T-helper 17 cell (primary cell): Measurements from ENCODE around the gene R3HDM4. TPM values are rescaled to one million over a fixed set of nuclear protein-coding genes. Genes with fewer than 3 reads are reported as not detected.

Experiments used
- ATAC-seq: fragments of 150-1000 bp; cut with Tn5 transposase; 2 replicates; pipeline ENCODE4 v1.10.0; 2021; ENCODE audit warnings: mild to moderate bottlenecking, moderate library complexity
- DNase-seq, 3 donors: peaks; one replicate each; pipeline versions ENCODE4 v3.0.0 to v3.0.0-alpha.2; 2020 to 2021
- H3K9me3 ChIP-seq: one replicate; pipeline ENCODE4 v1.7.0; 2013; ENCODE audit warnings: low read length, mild to moderate bottlenecking; ENCODE audit not compliant: control insufficient read depth, poor library complexity, severe bottlenecking
- H3K27ac Mint-ChIP-seq: one replicate; pipeline ENCODE4 v1.8.0; 2022; ENCODE audit warnings: mild to moderate bottlenecking, moderate library complexity, mixed read lengths
- H3K27me3 Mint-ChIP-seq: one replicate; pipeline ENCODE4 v1.8.0; 2022; ENCODE audit warnings: mixed read lengths
- H3K36me3 Mint-ChIP-seq: one replicate; pipeline ENCODE4 v1.8.0; 2022; ENCODE audit warnings: low read depth, mixed read lengths
- H3K4me1 Mint-ChIP-seq: one replicate; pipeline ENCODE4 v1.8.0; 2022; ENCODE audit warnings: mild to moderate bottlenecking, mixed read lengths
- H3K4me3 Mint-ChIP-seq: one replicate; pipeline ENCODE4 v1.8.0; 2022; ENCODE audit warnings: mild to moderate bottlenecking, moderate library complexity, mixed read lengths
- total RNA-seq, 4 donors: library from RNA in 2 of 4; stranded (reverse) in 2 of 4; gene quantifications; one replicate each; pipeline ENCODE4 v1.2.3 and lab custom pipeline; 2022 to 2026

Gene R3HDM4
- total RNA-seq, 2 donors from 2014 or later = 233 to 243 TPM

- DNase-seq = no peak
- Mint-ChIP-seq H3K27ac (peak overlapping the region; percentile 60), H3K27me3 (no peaks in the 10 kb centered on the region), H3K4me1 (peaks cover 23% of the 10 kb centered on the region), H3K4me3 (peak overlapping the region; percentile 82), H3K36me3 (peaks cover 2% of the 10 kb centered on the region)
- no peaks in the 10 kb centered on the region for H3K9me3 ChIP-seq
- peak; percentile 5 for ATAC-seq
These were observed 28.5 kb upstream of the R3HDM4 start for GRCh38 chr19:941292-942132.

DNA sequence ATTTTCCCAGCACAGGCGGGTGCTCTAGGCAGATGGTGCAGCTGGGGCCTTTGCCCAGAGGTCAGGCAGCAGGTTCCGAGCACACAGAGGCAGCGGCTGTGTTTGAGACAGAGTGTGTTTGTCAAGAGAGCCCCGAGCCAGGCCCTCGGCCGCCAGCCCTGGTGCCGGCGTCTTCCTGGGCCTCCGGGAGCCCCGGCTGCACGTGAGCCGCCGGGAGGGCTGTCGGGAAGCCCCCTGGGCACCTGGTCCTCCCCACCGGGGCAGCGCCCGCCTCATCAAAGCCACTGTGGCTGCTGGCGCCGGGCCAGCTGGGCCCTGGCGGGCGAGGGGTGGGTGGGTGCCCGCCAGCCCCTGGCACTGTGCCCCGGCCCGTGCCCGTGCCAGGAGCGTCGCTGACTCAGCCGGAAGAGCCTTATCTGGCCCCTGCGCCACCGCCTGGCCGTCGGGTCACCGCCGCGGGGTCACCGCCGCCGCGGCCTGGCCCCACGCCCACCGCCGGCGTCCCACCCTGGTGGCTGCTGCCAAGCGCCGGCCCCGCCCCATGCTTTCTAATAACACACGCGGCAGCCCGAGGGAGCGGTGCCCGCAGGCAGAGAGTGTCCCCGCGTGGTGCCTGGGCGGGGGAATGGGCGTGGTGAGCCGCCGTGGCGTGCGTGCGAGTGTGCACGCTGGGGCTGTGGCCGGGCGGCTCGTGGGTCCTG lies 27.7 kb upstream of the R3HDM4 start:
- peak; percentile 64 to 78 (median 73) for DNase-seq
- Mint-ChIP-seq H3K4me1 (peaks cover 23% of the 10 kb centered on the region), H3K4me3 (peak overlapping the region; percentile 88), H3K27me3 (no peaks in the 10 kb centered on the region), H3K27ac (no peak overlapping the region), H3K36me3 (peaks cover 2% of the 10 kb centered on the region)
- no peaks in the 10 kb centered on the region for H3K9me3 ChIP-seq
- ATAC-seq = peak; percentile 80

DNA sequence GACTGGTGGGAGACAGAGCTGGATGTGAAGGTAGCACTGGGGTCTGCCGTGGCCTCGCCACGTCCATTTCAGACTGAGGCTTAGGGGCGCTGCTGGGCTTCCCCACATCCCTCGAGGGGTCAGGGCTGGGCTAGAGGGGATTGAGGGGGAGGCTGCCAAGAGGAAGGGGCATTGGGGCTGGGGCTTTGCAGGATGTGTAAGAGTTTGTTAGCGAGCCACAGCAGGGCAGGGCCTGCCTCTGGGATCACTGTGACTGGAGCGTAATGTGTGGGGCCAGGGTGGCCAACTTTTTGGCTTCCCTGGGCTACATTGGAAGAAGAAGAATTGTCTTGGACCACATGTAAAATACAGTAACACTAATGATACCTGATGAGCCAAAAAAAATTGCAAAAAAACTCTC lies 26.9 kb upstream of the R3HDM4 start:
- no peak for ATAC-seq
- Mint-ChIP-seq H3K4me3 (peak overlapping the region; percentile 88), H3K27ac (peak overlapping the region; percentile 84), H3K27me3 (no peaks in the 10 kb centered on the region), H3K4me1 (peaks cover 23% of the 10 kb centered on the region), H3K36me3 (peaks cover 2% of the 10 kb centered on the region)
- DNase-seq = no peak
- H3K9me3 ChIP-seq = no peaks in the 10 kb centered on the region

DNA sequence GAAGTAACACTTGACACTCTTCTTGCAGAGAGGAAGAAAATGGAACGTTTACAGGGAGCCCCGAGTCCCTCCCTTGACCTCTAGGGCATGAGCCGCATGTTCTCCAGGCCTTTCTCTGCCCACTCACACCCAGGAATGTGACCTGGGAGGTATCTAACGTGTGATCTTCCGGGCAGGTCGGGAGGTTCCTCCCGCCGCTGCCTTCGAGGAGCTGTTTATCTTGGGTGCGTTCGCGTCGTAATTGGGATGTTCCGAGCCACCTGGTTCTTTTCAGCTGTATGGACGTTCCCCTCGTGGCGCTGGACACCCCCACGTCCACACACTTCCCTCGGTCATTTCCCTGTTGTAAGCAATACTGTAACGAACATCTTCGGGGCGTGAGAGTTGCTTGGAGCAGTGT lies 26.4 kb upstream of the R3HDM4 start:
- H3K9me3 ChIP-seq = no peaks in the 10 kb centered on the region
- Mint-ChIP-seq H3K4me3 (peak overlapping the region; percentile 43), H3K4me1 (peaks cover 23% of the 10 kb centered on the region), H3K27ac (peak overlapping the region; percentile 84), H3K27me3 (no peaks in the 10 kb centered on the region), H3K36me3 (peaks cover 2% of the 10 kb centered on the region)
- ATAC-seq (no peak), DNase-seq (no peak)

DNA sequence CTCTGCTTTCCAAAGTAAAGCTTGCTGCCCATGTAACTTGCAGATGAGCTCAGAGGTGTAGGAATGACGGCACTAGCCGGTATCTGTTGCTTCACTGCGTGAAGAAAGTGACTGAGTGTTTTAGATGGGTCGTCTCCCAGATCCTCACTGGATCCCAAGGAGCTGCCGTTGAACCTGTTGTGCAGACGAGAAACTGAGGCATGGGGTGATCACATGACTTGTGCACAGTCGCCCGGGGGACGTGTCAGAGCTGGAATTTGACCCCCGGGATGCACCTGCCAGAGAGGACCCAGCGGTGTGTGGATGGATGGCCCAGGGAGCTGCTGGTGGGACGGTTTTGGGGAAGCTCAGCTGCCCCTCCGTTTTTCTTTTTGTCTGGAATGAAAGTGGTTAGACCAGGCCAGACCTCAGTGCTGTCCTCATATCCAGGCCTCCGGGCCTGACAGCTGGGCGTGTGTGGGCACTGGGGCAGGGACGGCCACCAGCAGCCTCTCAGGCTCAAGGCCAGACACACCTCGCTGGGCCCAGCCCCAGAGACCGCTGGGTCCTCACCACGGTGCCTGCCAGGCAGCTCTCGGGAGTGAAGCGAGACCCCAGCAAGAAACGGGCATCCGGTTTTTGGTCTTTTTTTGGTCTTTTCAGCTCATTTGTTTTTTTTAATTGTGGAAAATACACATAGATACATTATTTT lies 25.4 kb upstream of the R3HDM4 start:
- Mint-ChIP-seq H3K4me1 (peaks cover 26% of the 10 kb centered on the region), H3K27me3 (no peaks in the 10 kb centered on the region), H3K36me3 (peaks cover 2% of the 10 kb centered on the region), H3K27ac (no peak overlapping the region), H3K4me3 (no peak overlapping the region)
- DNase-seq (no peak), ATAC-seq (no peak)
- no peaks in the 10 kb centered on the region for H3K9me3 ChIP-seq

GRCh38 chr19:937259-937694 lies 24.3 kb upstream of the R3HDM4 start:
- ATAC-seq = peak; percentile 16
- no peaks in the 10 kb centered on the region for H3K9me3 ChIP-seq
- no peak overlapping the region for H3K4me3 Mint-ChIP-seq
- peaks cover 4% of the 10 kb centered on the region for H3K36me3 Mint-ChIP-seq
- H3K27ac Mint-ChIP-seq = no peak overlapping the region
- DNase-seq = no peak
- no peaks in the 10 kb centered on the region for H3K27me3 Mint-ChIP-seq
- peaks cover 32% of the 10 kb centered on the region for H3K4me1 Mint-ChIP-seq

DNA sequence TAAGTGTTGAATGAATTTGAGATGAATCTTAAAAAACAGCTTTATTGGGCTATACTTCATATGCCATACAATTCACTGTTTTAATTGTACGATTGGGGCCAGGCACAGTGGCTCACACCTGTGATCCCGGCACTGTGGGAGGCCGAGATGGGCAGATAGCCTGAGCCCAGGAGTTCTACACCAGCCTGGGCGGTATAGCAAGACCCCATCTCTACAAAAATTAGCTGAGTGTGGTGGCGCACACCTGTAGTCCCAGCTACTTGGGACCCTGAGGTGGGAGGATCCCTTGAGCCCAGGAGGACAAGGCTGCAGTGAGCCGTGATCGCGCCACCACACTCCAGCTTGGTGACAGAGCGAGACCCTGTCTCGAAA lies 23.1 kb upstream of the R3HDM4 start:
- no peak overlapping the region for H3K4me3 Mint-ChIP-seq
- peaks cover 30% of the 10 kb centered on the region for H3K4me1 Mint-ChIP-seq
- H3K27ac Mint-ChIP-seq = no peak overlapping the region
- H3K27me3 Mint-ChIP-seq = no peaks in the 10 kb centered on the region
- DNase-seq = no peak
- H3K36me3 Mint-ChIP-seq = peaks cover 4% of the 10 kb centered on the region
- no peak for ATAC-seq
- H3K9me3 ChIP-seq = no peaks in the 10 kb centered on the region

GRCh38 chr19:934865-935479 lies 22.0 kb upstream of the R3HDM4 start:
- no peak for ATAC-seq
- Mint-ChIP-seq H3K27me3 (no peaks in the 10 kb centered on the region), H3K4me1 (peaks cover 23% of the 10 kb centered on the region), H3K4me3 (no peak overlapping the region), H3K27ac (no peak overlapping the region), H3K36me3 (peaks cover 4% of the 10 kb centered on the region)
- no peak for DNase-seq
- H3K9me3 ChIP-seq = no peaks in the 10 kb centered on the region

- peaks cover 4% of the 10 kb centered on the region for H3K36me3 Mint-ChIP-seq
- H3K4me3 Mint-ChIP-seq = no peak overlapping the region
- DNase-seq (no peak), ATAC-seq (no peak)
- H3K4me1 Mint-ChIP-seq = peaks cover 18% of the 10 kb centered on the region
- H3K9me3 ChIP-seq = no peaks in the 10 kb centered on the region
- no peak overlapping the region for H3K27ac Mint-ChIP-seq
- H3K27me3 Mint-ChIP-seq = no peaks in the 10 kb centered on the region
These were observed 21.3 kb upstream of the R3HDM4 start for GRCh38 chr19:934197-934840.

DNA sequence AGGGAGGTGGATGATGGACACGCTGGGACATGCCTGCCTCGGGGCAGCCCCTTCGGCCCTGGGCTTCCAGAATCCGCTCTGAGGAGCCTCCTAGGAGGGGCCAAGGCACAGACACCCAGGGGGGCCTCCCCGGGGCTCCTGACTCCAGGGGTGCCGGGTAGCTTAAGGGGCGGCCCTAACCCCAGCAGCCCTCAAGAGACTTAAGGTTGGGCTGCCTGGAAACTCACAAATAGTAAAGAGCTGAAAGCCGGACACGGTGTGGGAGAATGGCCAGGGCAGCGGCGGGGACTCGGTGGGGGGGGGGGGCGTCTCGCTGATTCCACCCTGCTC lies 20.5 kb upstream of the R3HDM4 start:
- DNase-seq = no peak
- no peak for ATAC-seq
- H3K36me3 Mint-ChIP-seq = peaks cover 4% of the 10 kb centered on the region
- no peak overlapping the region for H3K4me3 Mint-ChIP-seq
- peaks cover 18% of the 10 kb centered on the region for H3K4me1 Mint-ChIP-seq
- no peaks in the 10 kb centered on the region for H3K9me3 ChIP-seq
- H3K27ac Mint-ChIP-seq = no peak overlapping the region
- no peaks in the 10 kb centered on the region for H3K27me3 Mint-ChIP-seq

GRCh38 chr19:932648-933552 lies 19.9 kb upstream of the R3HDM4 start:
- peaks cover 4% of the 10 kb centered on the region for H3K36me3 Mint-ChIP-seq
- no peaks in the 10 kb centered on the region for H3K9me3 ChIP-seq
- H3K4me3 Mint-ChIP-seq = peak overlapping the region; percentile 93
- peaks cover 18% of the 10 kb centered on the region for H3K4me1 Mint-ChIP-seq
- H3K27ac Mint-ChIP-seq = peak overlapping the region; percentile 63
- DNase-seq (no peak), ATAC-seq (peak; percentile 77)
- H3K27me3 Mint-ChIP-seq = no peaks in the 10 kb centered on the region
